Measurements from ENCODE around the gene CHST11.

CHST11 gene

GRCh38 chr12:104809251-104809650 is 352.5 kb downstream of the CHST11 start (continued):
- no peak for TF ChIP-seq ZNF518A (tag by site-specific recombination; conservative IDR thresholded peaks at IDR 0.05; ENCODE audit: low read depth)

- CTCF ChIA-PET: no interaction called here
- TF ChIP-seq ZSCAN4 (tag by site-specific recombination; IDR thresholded peaks at IDR 0.05): no peak
- no peak for TF ChIP-seq PRDM1 (tag by site-specific recombination; IDR thresholded peaks at IDR 0.05)
- TF ChIP-seq ZNF518A (tag by site-specific recombination; conservative IDR thresholded peaks at IDR 0.05; ENCODE audit: low read depth): no peak
- TF ChIP-seq ZNF10 (tag by site-specific recombination; IDR thresholded peaks at IDR 0.05): no peak
- TF ChIP-seq ZNF24 (tag by site-specific recombination; IDR thresholded peaks at IDR 0.05): no peak
- TF ChIP-seq ZNF621 (tag by site-specific recombination; IDR thresholded peaks at IDR 0.05): no peak
- TF ChIP-seq ZNF747 (tag by site-specific recombination; IDR thresholded peaks at IDR 0.05): no peak
- no peak for TF ChIP-seq ZNF404 (tag by site-specific recombination; IDR thresholded peaks at IDR 0.05)
- TF ChIP-seq AEBP2 (tag by site-specific recombination; IDR thresholded peaks at IDR 0.05; ENCODE audit: borderline replicate concordance): no peak
- no peak for TF ChIP-seq ZNF266 (tag by site-specific recombination; IDR thresholded peaks at IDR 0.05; ENCODE audit: low read depth)
- TF ChIP-seq ZNF510 (tag by site-specific recombination; IDR thresholded peaks at IDR 0.05; ENCODE audit: insufficient replicate concordance): no peak
- TF ChIP-seq SCRT1 (tag by site-specific recombination; IDR thresholded peaks at IDR 0.05; ENCODE audit: borderline replicate concordance): no peak
- Histone ChIP-seq H3K4me1 (ENCODE audit: control insufficient read depth, insufficient read depth, low read length) (no peaks in the 10 kb centered on the region), H3K9me3 (ENCODE audit: control insufficient read depth, insufficient read depth, low read depth, low read length) (no peaks in the 10 kb centered on the region), H3K36me3 (ENCODE audit: control insufficient read depth in 2 of 2, insufficient read depth in 1 of 2, low read length in 2 of 2) (no peaks in the 10 kb centered on the region), H3K4me3 (ENCODE audit: low read depth, low read length) (no peak overlapping the region), H3K27ac (ENCODE audit: extremely low read depth, low read depth, low read length) (no peak overlapping the region)
- POLR2A ChIA-PET: interaction anchor here (0.6 kb wide), 1 partner anchor 313 kb away, joined by 3 read pairs; no protein-coding TSS in a partner anchor
Measured at GRCh38 chr12:104809706-104810385, 353.1 kb downstream of the CHST11 start.

All from HEK293 (cell line).